ENCODE measurements around the gene PLK1. TPM values are rescaled to one million over a fixed set of nuclear protein-coding genes. Genes with fewer than 3 reads are reported as not detected.

The PLK1 gene
- total and polyA plus RNA-seq, 2 of the 13 experiments (the other 11 are each of a cell fraction or from before 2014, with no cell fraction given): 71.5 to 76.3 TPM

DNA sequence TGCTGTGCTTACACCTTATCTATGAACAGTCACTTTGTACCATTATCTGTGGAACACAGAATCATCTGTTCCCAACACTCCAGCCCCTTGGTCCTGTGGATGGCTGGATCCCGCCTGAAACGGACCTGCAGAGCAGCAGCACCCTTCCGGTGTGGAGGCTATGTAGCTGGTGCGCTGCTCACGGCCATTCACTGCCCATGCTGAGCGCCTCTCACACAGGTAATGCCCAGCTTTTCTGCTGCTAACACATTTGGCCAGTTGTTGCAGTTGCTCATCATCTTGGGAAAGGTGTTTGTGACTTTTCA, 11.4 kb upstream of the PLK1 start (continued):
- no peak for TF ChIP-seq TP53 (CRISPR knock-in tag; conservative IDR thresholded peaks at IDR 0.05)

DNA sequence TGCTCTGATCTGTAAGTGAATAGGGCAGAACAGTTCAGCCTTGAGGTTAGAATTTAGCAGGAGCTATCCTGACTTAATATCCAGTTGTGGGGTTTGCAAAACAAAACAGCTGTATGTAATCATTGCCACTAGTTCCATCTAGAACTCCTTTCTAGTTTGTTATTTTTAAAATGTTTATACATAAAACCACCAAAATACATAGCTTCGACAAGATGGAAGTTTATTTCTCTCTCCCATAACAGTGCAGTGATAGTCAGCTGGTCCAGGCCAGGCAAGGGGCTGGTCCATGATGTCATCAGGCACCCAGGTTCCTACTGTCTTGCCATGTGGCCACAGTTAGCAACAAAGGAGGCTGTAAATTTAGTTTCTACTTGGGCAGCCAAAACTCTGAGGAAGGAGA, 10.5 kb upstream of the PLK1 start:
- TF ChIP-seq NPAS2 (CRISPR knock-in tag; IDR thresholded peaks at IDR 0.05; ENCODE audit: borderline replicate concordance): no peak
- peak; percentile 28 for TF ChIP-seq RBM22 (optimal IDR thresholded peaks at IDR 0.05; ENCODE audit: low read length)
- peak; percentile 73 for TF ChIP-seq ATF7 (IDR thresholded peaks at IDR 0.05)
- TF ChIP-seq ATF7 (CRISPR knock-in tag; IDR thresholded peaks at IDR 0.05): no peak
- no peak for TF ChIP-seq KDM5A (IDR thresholded peaks at IDR 0.05; ENCODE audit: borderline replicate concordance, low read length)
- BruUV-seq (replicated peaks): no TSS peak
- H3K4me2 ChIP-seq (ENCODE audit: low read depth, low read length): no peak overlapping the region
- H3K4me1 ChIP-seq (ENCODE audit: insufficient read depth, low read length): peaks cover under 1% of the 10 kb centered on the region
- no peak overlapping the region for H3K4me3 ChIP-seq (replicated peaks in 1 of 3; ENCODE audit: insufficient read depth in 1 of 3, low read depth in 2 of 3, low read length in 3 of 3)
- DNase-seq (ENCODE audit: low spot score) (no peak), ATAC-seq (no peak), FAIRE-seq (no peak)
- in situ Hi-C loops (cut with HindIII; ENCODE audit: extremely low pct_ligation_motif_present, low pct_unique_long_range_greater_than_20kb): no loop called here
- H3K27ac ChIP-seq (ENCODE audit: extremely low read length, insufficient read depth, low read length): no peak overlapping the region
- H4K20me1 ChIP-seq (ENCODE audit: insufficient read depth, low read length): no peaks in the 10 kb centered on the region
- no peaks in the 10 kb centered on the region for H3K79me2 ChIP-seq (ENCODE audit: insufficient read depth, low read length)
- intact Hi-C loops (cut with micrococcal nuclease; ENCODE audit: unreplicated experiment): no loop called here
- no peak overlapping the region for H2AFZ ChIP-seq (ENCODE audit: low read length)
- POLR2A ChIA-PET: no interaction called here
- no peak overlapping the region for H3K9ac ChIP-seq (ENCODE audit: insufficient read depth, low read depth, low read length)
- WGBS (ENCODE audit: low lambda C conversion rate): 92% methylated on average over 1 of the region's 1 CpG
- CTCF ChIA-PET (ENCODE audit: low intra/inter-chr PET ratio, low total read pairs): no interaction called here
- H3K27me3 ChIP-seq (ENCODE audit: control insufficient read depth in 1 of 2, insufficient read depth in 2 of 2, low read length in 2 of 2): no peaks in the 10 kb centered on the region
- H3K36me3 ChIP-seq (replicated peaks in 1 of 2; ENCODE audit: control insufficient read depth in 1 of 2, insufficient read depth in 2 of 2, low read length in 2 of 2): peaks cover 39 to 87% of the 10 kb centered on the region in 2 experiments
- no peaks in the 10 kb centered on the region for H3K9me3 ChIP-seq (ENCODE audit: low read length)

DNA sequence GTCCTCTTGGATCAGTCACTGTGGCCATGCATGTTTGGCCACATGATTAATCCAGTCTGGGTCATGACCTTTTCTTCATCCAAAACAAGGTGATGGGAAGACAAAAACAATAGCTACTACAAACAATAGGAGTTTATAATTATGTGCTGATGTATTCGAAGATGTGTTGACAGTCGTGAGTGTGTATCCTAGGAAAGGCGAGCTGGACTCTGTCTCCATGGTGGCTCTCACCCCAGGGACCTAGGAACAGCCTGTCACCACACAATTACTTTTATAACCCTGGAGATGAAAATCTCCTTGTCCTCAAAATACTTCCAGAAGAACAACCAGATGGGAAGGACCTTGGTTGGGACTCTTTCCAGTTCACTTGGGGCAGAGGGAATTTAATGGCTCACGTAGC, 9.8 kb upstream of the PLK1 start:
- Histone ChIP-seq H2AFZ (ENCODE audit: low read length) (no peak overlapping the region), H3K36me3 (replicated peaks in 1 of 2; ENCODE audit: control insufficient read depth in 1 of 2, insufficient read depth in 2 of 2, low read length in 2 of 2) (peaks cover 39 to 82% of the 10 kb centered on the region in 2 experiments), H3K4me2 (ENCODE audit: low read depth, low read length) (no peak overlapping the region), H3K9me3 (ENCODE audit: low read length) (no peaks in the 10 kb centered on the region), H3K27me3 (ENCODE audit: control insufficient read depth in 1 of 2, insufficient read depth in 2 of 2, low read length in 2 of 2) (no peaks in the 10 kb centered on the region), H3K79me2 (ENCODE audit: insufficient read depth, low read length) (no peaks in the 10 kb centered on the region), H3K4me3 (replicated peaks in 1 of 3; ENCODE audit: insufficient read depth in 1 of 3, low read depth in 2 of 3, low read length in 3 of 3) (no peak overlapping the region), H3K9ac (ENCODE audit: insufficient read depth, low read depth, low read length) (no peak overlapping the region), H3K4me1 (ENCODE audit: insufficient read depth, low read length) (peaks cover 7% of the 10 kb centered on the region), H3K27ac (ENCODE audit: extremely low read length, insufficient read depth, low read length) (no peak overlapping the region), H4K20me1 (ENCODE audit: insufficient read depth, low read length) (no peaks in the 10 kb centered on the region)
- CTCF ChIA-PET (ENCODE audit: low intra/inter-chr PET ratio, low total read pairs): no interaction called here
- FAIRE-seq: no peak
- intact Hi-C loops (cut with micrococcal nuclease; ENCODE audit: unreplicated experiment): no loop called here
- ATAC-seq: no peak
- 97% methylated on average over 4 of the region's 4 CpGs for WGBS (ENCODE audit: low lambda C conversion rate)
- no peak for DNase-seq (ENCODE audit: low spot score)
- in situ Hi-C loops (cut with HindIII; ENCODE audit: extremely low pct_ligation_motif_present, low pct_unique_long_range_greater_than_20kb): no loop called here
- POLR2A ChIA-PET: no interaction called here
- no TSS peak for BruUV-seq (replicated peaks)
- TF ChIP-seq, protein P1, sequence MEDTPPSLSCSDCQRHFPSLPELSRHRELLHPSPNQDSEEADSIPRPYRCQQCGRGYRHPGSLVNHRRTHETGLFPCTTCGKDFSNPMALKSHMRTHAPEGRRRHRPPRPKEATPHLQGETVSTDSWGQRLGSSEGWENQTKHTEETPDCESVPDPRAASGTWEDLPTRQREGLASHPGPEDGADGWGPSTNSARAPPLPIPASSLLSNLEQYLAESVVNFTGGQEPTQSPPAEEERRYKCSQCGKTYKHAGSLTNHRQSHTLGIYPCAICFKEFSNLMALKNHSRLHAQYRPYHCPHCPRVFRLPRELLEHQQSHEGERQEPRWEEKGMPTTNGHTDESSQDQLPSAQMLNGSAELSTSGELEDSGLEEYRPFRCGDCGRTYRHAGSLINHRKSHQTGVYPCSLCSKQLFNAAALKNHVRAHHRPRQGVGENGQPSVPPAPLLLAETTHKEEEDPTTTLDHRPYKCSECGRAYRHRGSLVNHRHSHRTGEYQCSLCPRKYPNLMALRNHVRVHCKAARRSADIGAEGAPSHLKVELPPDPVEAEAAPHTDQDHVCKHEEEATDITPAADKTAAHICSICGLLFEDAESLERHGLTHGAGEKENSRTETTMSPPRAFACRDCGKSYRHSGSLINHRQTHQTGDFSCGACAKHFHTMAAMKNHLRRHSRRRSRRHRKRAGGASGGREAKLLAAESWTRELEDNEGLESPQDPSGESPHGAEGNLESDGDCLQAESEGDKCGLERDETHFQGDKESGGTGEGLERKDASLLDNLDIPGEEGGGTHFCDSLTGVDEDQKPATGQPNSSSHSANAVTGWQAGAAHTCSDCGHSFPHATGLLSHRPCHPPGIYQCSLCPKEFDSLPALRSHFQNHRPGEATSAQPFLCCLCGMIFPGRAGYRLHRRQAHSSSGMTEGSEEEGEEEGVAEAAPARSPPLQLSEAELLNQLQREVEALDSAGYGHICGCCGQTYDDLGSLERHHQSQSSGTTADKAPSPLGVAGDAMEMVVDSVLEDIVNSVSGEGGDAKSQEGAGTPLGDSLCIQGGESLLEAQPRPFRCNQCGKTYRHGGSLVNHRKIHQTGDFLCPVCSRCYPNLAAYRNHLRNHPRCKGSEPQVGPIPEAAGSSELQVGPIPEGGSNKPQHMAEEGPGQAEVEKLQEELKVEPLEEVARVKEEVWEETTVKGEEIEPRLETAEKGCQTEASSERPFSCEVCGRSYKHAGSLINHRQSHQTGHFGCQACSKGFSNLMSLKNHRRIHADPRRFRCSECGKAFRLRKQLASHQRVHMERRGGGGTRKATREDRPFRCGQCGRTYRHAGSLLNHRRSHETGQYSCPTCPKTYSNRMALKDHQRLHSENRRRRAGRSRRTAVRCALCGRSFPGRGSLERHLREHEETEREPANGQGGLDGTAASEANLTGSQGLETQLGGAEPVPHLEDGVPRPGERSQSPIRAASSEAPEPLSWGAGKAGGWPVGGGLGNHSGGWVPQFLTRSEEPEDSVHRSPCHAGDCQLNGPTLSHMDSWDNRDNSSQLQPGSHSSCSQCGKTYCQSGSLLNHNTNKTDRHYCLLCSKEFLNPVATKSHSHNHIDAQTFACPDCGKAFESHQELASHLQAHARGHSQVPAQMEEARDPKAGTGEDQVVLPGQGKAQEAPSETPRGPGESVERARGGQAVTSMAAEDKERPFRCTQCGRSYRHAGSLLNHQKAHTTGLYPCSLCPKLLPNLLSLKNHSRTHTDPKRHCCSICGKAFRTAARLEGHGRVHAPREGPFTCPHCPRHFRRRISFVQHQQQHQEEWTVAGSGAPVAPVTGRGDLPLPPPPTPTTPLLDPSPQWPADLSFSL (CRISPR knock-in tag; IDR thresholded peaks at IDR 0.05): no peak
- TF ChIP-seq KMT2B (CRISPR knock-in tag; IDR thresholded peaks at IDR 0.05) (no peak), POGZ (CRISPR knock-in tag; IDR thresholded peaks at IDR 0.05) (no peak), FIP1L1 (IDR thresholded peaks at IDR 0.05; ENCODE audit: borderline replicate concordance, insufficient read depth, low read depth, low read length) (no peak), BCL6 (CRISPR knock-in tag; IDR thresholded peaks at IDR 0.05) (no peak), TCF7 (IDR thresholded peaks at IDR 0.05; ENCODE audit: low read depth) (no peak), ZNF7 (CRISPR knock-in tag; IDR thresholded peaks at IDR 0.05) (no peak), YEATS4 (CRISPR knock-in tag; IDR thresholded peaks at IDR 0.05; ENCODE audit: borderline replicate concordance) (no peak)

Measured in HepG2 (cell line).